ENCODE measurements around the gene TUBA3E. TPM values are rescaled to one million over a fixed set of nuclear protein-coding genes. Genes with fewer than 3 reads are reported as not detected.

The TUBA3E gene
- total and polyA plus RNA-seq, 9 of the 15 experiments (the other 6 are each of a cell fraction or from before 2014, with no cell fraction given) = 0.09 to 0.30 (median 0.13) TPM; not detected in 3

DNA sequence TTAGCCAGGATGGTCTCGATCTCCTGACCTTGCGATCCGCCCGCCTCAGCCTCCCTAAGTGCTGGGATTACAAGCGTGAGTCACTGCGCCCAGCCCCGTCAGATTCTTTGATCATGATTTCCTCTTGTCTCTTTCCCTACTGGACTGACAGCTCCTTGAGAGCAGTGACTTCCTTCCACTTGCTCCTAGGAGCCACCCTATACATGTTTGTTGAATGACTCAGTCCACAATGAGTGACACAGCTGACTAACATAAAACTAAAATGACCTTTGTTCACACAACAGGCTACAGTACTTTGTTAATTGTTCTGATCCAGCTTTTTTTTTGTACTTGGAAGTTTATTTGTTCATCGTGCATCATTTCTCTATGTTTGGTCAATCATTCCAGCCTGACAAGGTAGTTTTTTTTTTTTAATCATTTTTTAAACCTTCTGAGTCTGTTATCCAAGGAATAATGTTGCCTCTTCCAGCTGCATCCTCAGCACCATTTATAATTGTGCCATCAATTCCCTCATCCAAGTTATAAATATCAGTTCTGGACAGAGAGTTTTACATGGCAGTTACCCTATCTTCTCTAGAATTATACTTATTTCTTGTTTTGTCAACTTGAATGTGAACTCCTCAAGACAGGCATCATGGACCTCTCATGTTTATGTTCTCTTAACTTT, 42.9 kb upstream of the TUBA3E start (continued):
- TF ChIP-seq, protein P1, sequence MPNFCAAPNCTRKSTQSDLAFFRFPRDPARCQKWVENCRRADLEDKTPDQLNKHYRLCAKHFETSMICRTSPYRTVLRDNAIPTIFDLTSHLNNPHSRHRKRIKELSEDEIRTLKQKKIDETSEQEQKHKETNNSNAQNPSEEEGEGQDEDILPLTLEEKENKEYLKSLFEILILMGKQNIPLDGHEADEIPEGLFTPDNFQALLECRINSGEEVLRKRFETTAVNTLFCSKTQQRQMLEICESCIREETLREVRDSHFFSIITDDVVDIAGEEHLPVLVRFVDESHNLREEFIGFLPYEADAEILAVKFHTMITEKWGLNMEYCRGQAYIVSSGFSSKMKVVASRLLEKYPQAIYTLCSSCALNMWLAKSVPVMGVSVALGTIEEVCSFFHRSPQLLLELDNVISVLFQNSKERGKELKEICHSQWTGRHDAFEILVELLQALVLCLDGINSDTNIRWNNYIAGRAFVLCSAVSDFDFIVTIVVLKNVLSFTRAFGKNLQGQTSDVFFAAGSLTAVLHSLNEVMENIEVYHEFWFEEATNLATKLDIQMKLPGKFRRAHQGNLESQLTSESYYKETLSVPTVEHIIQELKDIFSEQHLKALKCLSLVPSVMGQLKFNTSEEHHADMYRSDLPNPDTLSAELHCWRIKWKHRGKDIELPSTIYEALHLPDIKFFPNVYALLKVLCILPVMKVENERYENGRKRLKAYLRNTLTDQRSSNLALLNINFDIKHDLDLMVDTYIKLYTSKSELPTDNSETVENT (CRISPR knock-in tag; IDR thresholded peaks at IDR 0.05) = no peak
- TF ChIP-seq, protein P2, sequence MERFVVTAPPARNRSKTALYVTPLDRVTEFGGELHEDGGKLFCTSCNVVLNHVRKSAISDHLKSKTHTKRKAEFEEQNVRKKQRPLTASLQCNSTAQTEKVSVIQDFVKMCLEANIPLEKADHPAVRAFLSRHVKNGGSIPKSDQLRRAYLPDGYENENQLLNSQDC (CRISPR knock-in tag; IDR thresholded peaks at IDR 0.05) = no peak
- TF ChIP-seq, protein P3, sequence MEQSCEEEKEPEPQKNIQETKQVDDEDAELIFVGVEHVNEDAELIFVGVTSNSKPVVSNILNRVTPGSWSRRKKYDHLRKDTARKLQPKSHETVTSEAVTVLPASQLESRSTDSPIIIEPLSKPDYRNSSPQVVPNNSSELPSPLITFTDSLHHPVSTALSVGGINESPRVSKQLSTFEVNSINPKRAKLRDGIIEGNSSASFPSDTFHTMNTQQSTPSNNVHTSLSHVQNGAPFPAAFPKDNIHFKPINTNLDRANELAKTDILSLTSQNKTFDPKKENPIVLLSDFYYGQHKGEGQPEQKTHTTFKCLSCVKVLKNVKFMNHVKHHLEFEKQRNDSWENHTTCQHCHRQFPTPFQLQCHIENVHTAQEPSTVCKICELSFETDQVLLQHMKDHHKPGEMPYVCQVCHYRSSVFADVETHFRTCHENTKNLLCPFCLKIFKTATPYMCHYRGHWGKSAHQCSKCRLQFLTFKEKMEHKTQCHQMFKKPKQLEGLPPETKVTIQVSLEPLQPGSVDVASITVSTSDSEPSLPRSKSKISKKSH (CRISPR knock-in tag; IDR thresholded peaks at IDR 0.05) = no peak
- TF ChIP-seq, protein P4, sequence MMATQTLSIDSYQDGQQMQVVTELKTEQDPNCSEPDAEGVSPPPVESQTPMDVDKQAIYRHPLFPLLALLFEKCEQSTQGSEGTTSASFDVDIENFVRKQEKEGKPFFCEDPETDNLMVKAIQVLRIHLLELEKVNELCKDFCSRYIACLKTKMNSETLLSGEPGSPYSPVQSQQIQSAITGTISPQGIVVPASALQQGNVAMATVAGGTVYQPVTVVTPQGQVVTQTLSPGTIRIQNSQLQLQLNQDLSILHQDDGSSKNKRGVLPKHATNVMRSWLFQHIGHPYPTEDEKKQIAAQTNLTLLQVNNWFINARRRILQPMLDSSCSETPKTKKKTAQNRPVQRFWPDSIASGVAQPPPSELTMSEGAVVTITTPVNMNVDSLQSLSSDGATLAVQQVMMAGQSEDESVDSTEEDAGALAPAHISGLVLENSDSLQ (IDR thresholded peaks at IDR 0.05) = peak; percentile 95
- TF ChIP-seq GMEB1 (CRISPR knock-in tag; IDR thresholded peaks at IDR 0.05) (no peak), ZNF586 (CRISPR knock-in tag; conservative IDR thresholded peaks at IDR 0.05) (no peak), ZKSCAN1 (IDR thresholded peaks at IDR 0.05; ENCODE audit: low read depth, low read length) (no peak), BRF1 (IDR thresholded peaks at IDR 0.05; ENCODE audit: borderline replicate concordance, extremely low read depth, insufficient read length) (no peak), MEIS2 (IDR thresholded peaks at IDR 0.05; ENCODE audit: partially characterized antibody) (peak; percentile 82), PML (IDR thresholded peaks at IDR 0.05; ENCODE audit: low read length) (no peak), TCFL5 (CRISPR knock-in tag; conservative IDR thresholded peaks at IDR 0.05) (no peak)
- TF ChIP-seq, protein P5, sequence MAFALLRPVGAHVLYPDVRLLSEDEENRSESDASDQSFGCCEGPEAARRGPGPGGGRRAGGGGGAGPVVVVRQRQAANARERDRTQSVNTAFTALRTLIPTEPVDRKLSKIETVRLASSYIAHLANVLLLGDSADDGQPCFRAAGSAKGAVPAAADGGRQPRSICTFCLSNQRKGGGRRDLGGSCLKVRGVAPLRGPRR (CRISPR knock-in tag; IDR thresholded peaks at IDR 0.05) = no peak

Data from K562 (cell line).